ENCODE data around the gene EXOC4.
A peak's percentile ranks its signal among the peaks of the same experiment; 100 is the strongest.

Gene EXOC4

GRCh38 chr7:133372337-133372736, 119.5 kb downstream of the EXOC4 start:
- H3K4me3 ChIP-seq (ENCODE audit: insufficient read length, low read depth): no peak overlapping the region
- no peaks in the 10 kb centered on the region for H3K27me3 ChIP-seq (ENCODE audit: insufficient read depth, insufficient read length)
- no peak for TF ChIP-seq YY1 (IDR thresholded peaks at IDR 0.05; ENCODE audit: insufficient read depth, insufficient read length)
- no peak for TF ChIP-seq ZNF274 (IDR thresholded peaks at IDR 0.05; ENCODE audit: low read depth, low read length)
- no peak for TF ChIP-seq SUZ12 (IDR thresholded peaks at IDR 0.05; ENCODE audit: extremely low read depth, insufficient read depth, insufficient read length)
- no peaks in the 10 kb centered on the region for H3K4me1 ChIP-seq (ENCODE audit: insufficient read depth, insufficient read length)
- no peak overlapping the region for H3K9ac ChIP-seq (ENCODE audit: insufficient read length, low read depth)
- H3K36me3 ChIP-seq (ENCODE audit: insufficient read depth, insufficient read length, low read length): peaks cover 4% of the 10 kb centered on the region
- H3K9me3 ChIP-seq (ENCODE audit: insufficient read depth, low read length): no peaks in the 10 kb centered on the region
- no peak for DNase-seq (ENCODE audit: low read depth, low spot score)

GRCh38 chr7:133376514-133376913, 123.6 kb downstream of the EXOC4 start:
- H3K36me3 ChIP-seq (ENCODE audit: insufficient read depth, insufficient read length, low read length): peaks cover 4% of the 10 kb centered on the region

GRCh38 chr7:133381965-133382364, 129.1 kb downstream of the EXOC4 start:
- Histone ChIP-seq H3K27me3 (ENCODE audit: insufficient read depth, insufficient read length) (no peaks in the 10 kb centered on the region), H3K4me3 (ENCODE audit: insufficient read length, low read depth) (no peak overlapping the region), H3K4me1 (ENCODE audit: insufficient read depth, insufficient read length) (no peaks in the 10 kb centered on the region), H3K9me3 (ENCODE audit: insufficient read depth, low read length) (no peaks in the 10 kb centered on the region), H3K36me3 (ENCODE audit: insufficient read depth, insufficient read length, low read length) (no peaks in the 10 kb centered on the region), H3K9ac (ENCODE audit: insufficient read length, low read depth) (no peak overlapping the region)
- TF ChIP-seq ZNF274 (IDR thresholded peaks at IDR 0.05; ENCODE audit: low read depth, low read length): no peak
- TF ChIP-seq SUZ12 (IDR thresholded peaks at IDR 0.05; ENCODE audit: extremely low read depth, insufficient read depth, insufficient read length): no peak
- no peak for TF ChIP-seq YY1 (IDR thresholded peaks at IDR 0.05; ENCODE audit: insufficient read depth, insufficient read length)
- DNase-seq (ENCODE audit: low read depth, low spot score): no peak

More at GRCh38 chr7:133376514-133376913, 123.6 kb downstream of the EXOC4 start:
- no peaks in the 10 kb centered on the region for H3K27me3 ChIP-seq (ENCODE audit: insufficient read depth, insufficient read length)
- no peak overlapping the region for H3K4me3 ChIP-seq (ENCODE audit: insufficient read length, low read depth)
- no peak for DNase-seq (ENCODE audit: low read depth, low spot score)
- no peak overlapping the region for H3K9ac ChIP-seq (ENCODE audit: insufficient read length, low read depth)
- TF ChIP-seq YY1 (IDR thresholded peaks at IDR 0.05; ENCODE audit: insufficient read depth, insufficient read length) (no peak), SUZ12 (IDR thresholded peaks at IDR 0.05; ENCODE audit: extremely low read depth, insufficient read depth, insufficient read length) (no peak), ZNF274 (IDR thresholded peaks at IDR 0.05; ENCODE audit: low read depth, low read length) (no peak)
- H3K4me1 ChIP-seq (ENCODE audit: insufficient read depth, insufficient read length): no peaks in the 10 kb centered on the region
- H3K9me3 ChIP-seq (ENCODE audit: insufficient read depth, low read length): no peaks in the 10 kb centered on the region

- Histone ChIP-seq H3K36me3 (ENCODE audit: insufficient read depth, insufficient read length, low read length) (no peaks in the 10 kb centered on the region), H3K4me1 (ENCODE audit: insufficient read depth, insufficient read length) (no peaks in the 10 kb centered on the region), H3K9ac (ENCODE audit: insufficient read length, low read depth) (no peak overlapping the region), H3K27me3 (ENCODE audit: insufficient read depth, insufficient read length) (no peaks in the 10 kb centered on the region), H3K9me3 (ENCODE audit: insufficient read depth, low read length) (no peaks in the 10 kb centered on the region), H3K4me3 (ENCODE audit: insufficient read length, low read depth) (no peak overlapping the region)
- no peak for TF ChIP-seq ZNF274 (IDR thresholded peaks at IDR 0.05; ENCODE audit: low read depth, low read length)
- no peak for TF ChIP-seq YY1 (IDR thresholded peaks at IDR 0.05; ENCODE audit: insufficient read depth, insufficient read length)
- no peak for TF ChIP-seq SUZ12 (IDR thresholded peaks at IDR 0.05; ENCODE audit: extremely low read depth, insufficient read depth, insufficient read length)
- no peak for DNase-seq (ENCODE audit: low read depth, low spot score)
These were observed 130.1 kb downstream of the EXOC4 start for GRCh38 chr7:133382775-133383559.

- Histone ChIP-seq H3K27me3 (ENCODE audit: insufficient read depth, insufficient read length) (no peaks in the 10 kb centered on the region), H3K4me3 (ENCODE audit: insufficient read length, low read depth) (no peak overlapping the region), H3K4me1 (ENCODE audit: insufficient read depth, insufficient read length) (no peaks in the 10 kb centered on the region), H3K36me3 (ENCODE audit: insufficient read depth, insufficient read length, low read length) (no peaks in the 10 kb centered on the region), H3K9me3 (ENCODE audit: insufficient read depth, low read length) (no peaks in the 10 kb centered on the region), H3K9ac (ENCODE audit: insufficient read length, low read depth) (peak overlapping the region; percentile 32)
- DNase-seq (ENCODE audit: low read depth, low spot score): peak; percentile 42
- TF ChIP-seq ZNF274 (IDR thresholded peaks at IDR 0.05; ENCODE audit: low read depth, low read length) (no peak), YY1 (IDR thresholded peaks at IDR 0.05; ENCODE audit: insufficient read depth, insufficient read length) (no peak), SUZ12 (IDR thresholded peaks at IDR 0.05; ENCODE audit: extremely low read depth, insufficient read depth, insufficient read length) (no peak)
These were observed 133.3 kb downstream of the EXOC4 start for GRCh38 chr7:133386205-133386604.

GRCh38 chr7:133389727-133390126, 136.8 kb downstream of the EXOC4 start:
- Histone ChIP-seq H3K4me3 (ENCODE audit: insufficient read length, low read depth) (no peak overlapping the region), H3K9me3 (ENCODE audit: insufficient read depth, low read length) (no peaks in the 10 kb centered on the region), H3K4me1 (ENCODE audit: insufficient read depth, insufficient read length) (no peaks in the 10 kb centered on the region), H3K27me3 (ENCODE audit: insufficient read depth, insufficient read length) (no peaks in the 10 kb centered on the region), H3K36me3 (ENCODE audit: insufficient read depth, insufficient read length, low read length) (no peaks in the 10 kb centered on the region), H3K9ac (ENCODE audit: insufficient read length, low read depth) (no peak overlapping the region)
- DNase-seq (ENCODE audit: low read depth, low spot score): no peak
- TF ChIP-seq YY1 (IDR thresholded peaks at IDR 0.05; ENCODE audit: insufficient read depth, insufficient read length) (no peak), SUZ12 (IDR thresholded peaks at IDR 0.05; ENCODE audit: extremely low read depth, insufficient read depth, insufficient read length) (no peak), ZNF274 (IDR thresholded peaks at IDR 0.05; ENCODE audit: low read depth, low read length) (no peak)

GRCh38 chr7:133391206-133391605, 138.3 kb downstream of the EXOC4 start:
- H3K9me3 ChIP-seq (ENCODE audit: insufficient read depth, low read length): no peaks in the 10 kb centered on the region
- no peak for TF ChIP-seq ZNF274 (IDR thresholded peaks at IDR 0.05; ENCODE audit: low read depth, low read length)
- no peak for TF ChIP-seq YY1 (IDR thresholded peaks at IDR 0.05; ENCODE audit: insufficient read depth, insufficient read length)
- TF ChIP-seq SUZ12 (IDR thresholded peaks at IDR 0.05; ENCODE audit: extremely low read depth, insufficient read depth, insufficient read length): no peak

More at GRCh38 chr7:133391206-133391605, 138.3 kb downstream of the EXOC4 start:
- H3K4me3 ChIP-seq (ENCODE audit: insufficient read length, low read depth): no peak overlapping the region
- DNase-seq (ENCODE audit: low read depth, low spot score): no peak
- H3K9ac ChIP-seq (ENCODE audit: insufficient read length, low read depth): no peak overlapping the region
- H3K4me1 ChIP-seq (ENCODE audit: insufficient read depth, insufficient read length): no peaks in the 10 kb centered on the region
- no peaks in the 10 kb centered on the region for H3K36me3 ChIP-seq (ENCODE audit: insufficient read depth, insufficient read length, low read length)
- no peaks in the 10 kb centered on the region for H3K27me3 ChIP-seq (ENCODE audit: insufficient read depth, insufficient read length)

All from NT2/D1 (cell line).